GM23338 (cell line): Measurements from ENCODE around the gene PIAS1. TPM values are rescaled to one million over a fixed set of nuclear protein-coding genes. Genes with fewer than 3 reads are reported as not detected.

Experiments
- ATAC-seq: fragments of 200-7000 bp; cut with Tn5 transposase; 3 replicates; pipeline ENCODE4 v1.9.1; 2020
- DNase-seq: peaks from one replicate; pipeline ENCODE4 v3.0.0-alpha.2; 2015; ENCODE audit warnings: low spot score
- H2AFZ ChIP-seq: fragments of 200-600 bp; sonication (generic); 2 replicates; pipeline ENCODE4 v1.8.0; 2016; ENCODE audit warnings: antibody characterized with exemption, mild to moderate bottlenecking, moderate library complexity
- H3F3A ChIP-seq: fragments of 200-600 bp; sonication (generic); replicated peaks from 2 replicates; pipeline ENCODE4 v1.8.0; 2017; ENCODE audit warnings: antibody characterized with exemption, mixed run types, low read depth
- H3K27ac ChIP-seq: fragments of 200-600 bp; sonication (generic); 2 replicates; pipeline ENCODE4 v1.6.1; 2016; ENCODE audit warnings: low read depth
- H3K27me3 ChIP-seq: fragments of 200-600 bp; sonication (generic); 2 replicates; pipeline ENCODE4 v1.8.0; 2016; ENCODE audit warnings: mild to moderate bottlenecking, mixed run types, moderate library complexity; ENCODE audit not compliant: insufficient read depth
- H3K36me3 ChIP-seq: fragments of 200-600 bp; sonication (generic); 2 replicates; pipeline ENCODE4 v1.8.0; 2016; ENCODE audit warnings: mild to moderate bottlenecking; ENCODE audit not compliant: insufficient read depth
- H3K4me1 ChIP-seq: fragments of 200-600 bp; sonication (generic); 2 replicates; pipeline ENCODE4 v1.8.0; 2016; ENCODE audit warnings: mild to moderate bottlenecking, moderate library complexity; ENCODE audit not compliant: insufficient read depth
- H3K4me2 ChIP-seq: fragments of 200-600 bp; sonication (generic); 2 replicates; pipeline ENCODE4 v1.7.1; 2017; ENCODE audit warnings: mixed run types
- H3K4me3 ChIP-seq: fragments of 200-600 bp; sonication (generic); 2 replicates; pipeline ENCODE4 v1.6.1; 2016; ENCODE audit warnings: mixed run types
- H3K79me2 ChIP-seq: fragments of 200-600 bp; sonication (generic); replicated peaks from 2 replicates; pipeline ENCODE4 v1.8.0; 2017; ENCODE audit warnings: mild to moderate bottlenecking; ENCODE audit not compliant: insufficient read depth
- H3K9me2 ChIP-seq: fragments of 200-600 bp; sonication (generic); 2 replicates; pipeline ENCODE4 v1.8.0; 2017; ENCODE audit not compliant: insufficient read depth
- H4K20me1 ChIP-seq: fragments of 200-600 bp; sonication (generic); replicated peaks from 2 replicates; pipeline ENCODE4 v1.8.0; 2017; ENCODE audit warnings: mild to moderate bottlenecking; ENCODE audit not compliant: insufficient read depth
- H3K27ac Mint-ChIP-seq: 2 replicates; pipeline ENCODE4 v1.8.0; 2020; ENCODE audit warnings: inconsistent platforms, mild to moderate bottlenecking, moderate library complexity, mixed read lengths
- H3K27me3 Mint-ChIP-seq: 3 replicates; pipeline ENCODE4 v1.8.0; 2022; ENCODE audit warnings: low read depth, mild to moderate bottlenecking, moderate library complexity, mixed read lengths, inconsistent platforms; ENCODE audit not compliant: insufficient read depth, poor library complexity
- H3K36me3 Mint-ChIP-seq: 3 replicates; pipeline ENCODE4 v1.8.0; 2021; ENCODE audit warnings: low read depth, mild to moderate bottlenecking, inconsistent platforms, moderate library complexity, mixed read lengths
- H3K4me1 Mint-ChIP-seq: 3 replicates; pipeline ENCODE4 v1.8.0; 2020; ENCODE audit warnings: mild to moderate bottlenecking, inconsistent platforms, mixed read lengths
- H3K4me3 Mint-ChIP-seq: 3 replicates; pipeline ENCODE4 v1.8.0; 2021; ENCODE audit warnings: moderate library complexity, mild to moderate bottlenecking, inconsistent platforms, mixed read lengths
- H3K9me3 Mint-ChIP-seq: 3 replicates; pipeline ENCODE4 v1.8.0; 2020; ENCODE audit warnings: moderate library complexity, mild to moderate bottlenecking, inconsistent platforms, mixed read lengths
- CREB1 ChIP-seq: fragments of 250-450 bp; sonication (Bioruptor Pico); IDR thresholded peaks from 2 replicates; pipeline ENCODE4 v1.5.0; 2020; ENCODE audit warnings: low read depth, mild to moderate bottlenecking, moderate library complexity
- CTCF ChIP-seq, 2 experiments: fragments of 200-600 bp in 1 of 2; sonication (generic) in 1 of 2; conservative IDR thresholded peaks; 2 replicates each; pipeline versions ENCODE4 v1.5.1 to v1.6.1; 2016 to 2017; ENCODE audit warnings: antibody characterized with exemption in 2 of 2, low read depth in 2 of 2, mild to moderate bottlenecking in 2 of 2, moderate library complexity in 1 of 2
- ETS1 ChIP-seq: IDR thresholded peaks from 2 replicates; pipeline ENCODE4 v1.6.1; 2016; ENCODE audit warnings: antibody characterized with exemption
- EZH2 ChIP-seq: fragments of 200-600 bp; sonication (generic); IDR thresholded peaks from one replicate; pipeline ENCODE4 v1.8.0; 2017; ENCODE audit warnings: antibody characterized with exemption, mild to moderate bottlenecking, low read depth; ENCODE audit not compliant: unreplicated experiment
- NANOG ChIP-seq: IDR thresholded peaks from 2 replicates; pipeline ENCODE4 v1.6.1; 2016; ENCODE audit warnings: antibody characterized with exemption, borderline replicate concordance
- POLR2AphosphoS5 ChIP-seq: IDR thresholded peaks from 2 replicates; pipeline ENCODE4 v1.6.1; 2016; ENCODE audit warnings: antibody characterized with exemption, low read depth
- REST ChIP-seq: IDR thresholded peaks from one replicate; pipeline ENCODE4 v1.6.1; 2018; ENCODE audit warnings: antibody characterized with exemption; ENCODE audit not compliant: unreplicated experiment
- ZNF462 ChIP-seq: fragments of 250-450 bp; sonication (Bioruptor Pico); IDR thresholded peaks from 2 replicates; pipeline ENCODE4 v1.5.0; 2020; ENCODE audit warnings: mild to moderate bottlenecking, moderate library complexity
- polyA plus RNA-seq: library from polyadenylated mRNA; unstranded; fragments of >200 nt; fragmentation: Nextera tagmentation; extraction: Ambion mirVana; gene quantifications from 2 replicates; pipeline ENCODE4 v1.2.1, GENCODE V29; 2016
- total RNA-seq: library from RNA; depleted of rRNA; stranded (reverse); fragments of >200 nt; shearing (Covaris generic); gene quantifications from 2 replicates; pipeline ENCODE4 v1.2.3, GENCODE V29; 2014

The PIAS1 gene
- total and polyA plus RNA-seq, 2 experiments from 2014 or later: 30.7 to 32.1 TPM

GRCh38 chr15:68154923-68155559 lies 100.9 kb downstream of the PIAS1 start:
- H3K36me3 Mint-ChIP-seq: peaks cover 2% of the 10 kb centered on the region
- DNase-seq (peak; percentile 83), ATAC-seq (peak; percentile 58)
- H3K4me1 Mint-ChIP-seq: no peaks in the 10 kb centered on the region
- no peaks in the 10 kb centered on the region for H3K4me1 ChIP-seq
- no peak overlapping the region for H3K4me3 Mint-ChIP-seq
- H3K36me3 ChIP-seq: no peaks in the 10 kb centered on the region; the same call in 1 of the 2 replicates
- no peaks in the 10 kb centered on the region for H3K27me3 ChIP-seq
- H3K79me2 ChIP-seq: no peaks in the 10 kb centered on the region; the same call in 1 of the 2 replicates
- no peak overlapping the region for H3K4me2 ChIP-seq
- no peaks in the 10 kb centered on the region for H3F3A ChIP-seq
- H3K27ac Mint-ChIP-seq: no peak overlapping the region
- H2AFZ ChIP-seq: no peak overlapping the region
- H3K27ac ChIP-seq: 0 out of 2 replicates have a peak overlapping the region, but pooled peaks have one; percentile 2
- no peaks in the 10 kb centered on the region for H4K20me1 ChIP-seq
- no peaks in the 10 kb centered on the region for H3K9me2 ChIP-seq
- TF ChIP-seq CTCF (conservative IDR thresholded peaks at IDR 0.05; ENCODE audit: low read depth in 2 of 2): peak; percentile 89 to 93
- TF ChIP-seq POLR2AphosphoS5: no peak
- TF ChIP-seq EZH2: no peak
- TF ChIP-seq NANOG: no peak
- H3K27me3 Mint-ChIP-seq: peaks cover 5% of the 10 kb centered on the region
- H3K4me3 ChIP-seq: no peak overlapping the region
- H3K9me3 Mint-ChIP-seq: no peaks in the 10 kb centered on the region

- Mint-ChIP-seq H3K27ac (no peak overlapping the region), H3K9me3 (no peaks in the 10 kb centered on the region; the same call in 1 of the 3 replicates), H3K27me3 (peaks cover 3% of the 10 kb centered on the region), H3K4me3 (no peak overlapping the region), H3K4me1 (no peaks in the 10 kb centered on the region), H3K36me3 (peaks cover 17% of the 10 kb centered on the region)
- H3K79me2 ChIP-seq: no peaks in the 10 kb centered on the region
- H2AFZ ChIP-seq: no peak overlapping the region
- H3K36me3 ChIP-seq: peaks cover 11% of the 10 kb centered on the region
- no peak for DNase-seq
- ATAC-seq: no peak
- H3K4me3 ChIP-seq: no peak overlapping the region
- no peaks in the 10 kb centered on the region for H3K9me2 ChIP-seq
- no peak overlapping the region for H3K4me2 ChIP-seq
- no peaks in the 10 kb centered on the region for H3F3A ChIP-seq
- H4K20me1 ChIP-seq: no peaks in the 10 kb centered on the region
- no peaks in the 10 kb centered on the region for H3K27me3 ChIP-seq
- H3K4me1 ChIP-seq: no peaks in the 10 kb centered on the region
- no peak overlapping the region for H3K27ac ChIP-seq
- TF ChIP-seq REST (no peak), ETS1 (no peak), POLR2AphosphoS5 (no peak), ZNF462 (no peak), CREB1 (CRISPR knock-in tag) (no peak)
These were observed 103.0 kb downstream of the PIAS1 start for GRCh38 chr15:68157074-68157473.
